CD4-positive, alpha-beta memory T cell (primary cell): ENCODE measurements around the gene TMEM178B. TPM values are rescaled to one million over a fixed set of nuclear protein-coding genes. Genes with fewer than 3 reads are reported as not detected.

ENCODE experiments used
- CTCF ChIA-PET: fragments of 350-600 bp; sonication (Branson Sonifier 250); formaldehyde crosslinking; loops from one replicate; lab custom pipeline; 2021; ENCODE audit warnings: inconsistent platforms; ENCODE audit not compliant: partially characterized antibody; lab: Charles Lee
- POLR2A ChIA-PET: fragments of 350-600 bp; sonication (Branson Sonifier 250); formaldehyde crosslinking; loops from one replicate; lab custom pipeline; 2021; ENCODE audit not compliant: partially characterized antibody; lab: Charles Lee
- DNase-seq, 5 donors: peaks; one replicate each; pipeline versions ENCODE4 v3.0.0 to v3.0.0-alpha.2; 2020 to 2022; ENCODE audit warnings: mixed read lengths in 1 of 5
- H3K27ac ChIP-seq: one replicate; pipeline ENCODE4 v1.7.0; 2013; ENCODE audit warnings: low read depth, low read length
- H3K27me3 ChIP-seq: 2 replicates; pipeline ENCODE4 v1.7.0; 2013; ENCODE audit warnings: mild to moderate bottlenecking, low read length, moderate library complexity; ENCODE audit not compliant: insufficient read depth
- H3K36me3 ChIP-seq: 2 replicates; pipeline ENCODE4 v1.7.0; 2013; ENCODE audit warnings: mild to moderate bottlenecking, low read length, moderate library complexity; ENCODE audit not compliant: insufficient read depth
- H3K4me1 ChIP-seq: 2 replicates; pipeline ENCODE4 v1.7.0; 2013; ENCODE audit warnings: mild to moderate bottlenecking, low read length, moderate library complexity; ENCODE audit not compliant: insufficient read depth
- H3K4me3 ChIP-seq, 2 donors: one replicate each; pipeline ENCODE4 v1.7.0; 2013; ENCODE audit warnings: low read length in 2 of 2, mild to moderate bottlenecking in 1 of 2
- H3K9me3 ChIP-seq, 2 donors: one replicate each; pipeline ENCODE4 v1.7.0; 2013; ENCODE audit warnings: low read length in 2 of 2, control low read depth in 1 of 2; ENCODE audit not compliant: control insufficient read depth in 1 of 2
- H3K27ac Mint-ChIP-seq, 7 donors: one replicate each; pipeline ENCODE4 v1.8.0; 2020 to 2021; ENCODE audit warnings: mixed read lengths in 7 of 7, mild to moderate bottlenecking in 6 of 7, inconsistent platforms in 3 of 7, moderate library complexity in 3 of 7
- H3K27me3 Mint-ChIP-seq, 2 donors: one replicate each; pipeline ENCODE4 v1.8.0; 2020 to 2021; ENCODE audit warnings: mixed read lengths in 2 of 2
- H3K36me3 Mint-ChIP-seq, 2 donors: one replicate each; pipeline ENCODE4 v1.8.0; 2020 to 2021; ENCODE audit warnings: mixed read lengths in 2 of 2, inconsistent platforms in 1 of 2, mild to moderate bottlenecking in 1 of 2
- H3K4me1 Mint-ChIP-seq, 4 donors: one replicate each; pipeline ENCODE4 v1.8.0; 2020 to 2021; ENCODE audit warnings: mixed read lengths in 4 of 4, mild to moderate bottlenecking in 1 of 4
- H3K4me3 Mint-ChIP-seq, 8 donors: one replicate each; pipeline ENCODE4 v1.8.0; 2020 to 2021; ENCODE audit warnings: mixed read lengths in 8 of 8, mild to moderate bottlenecking in 7 of 8, moderate library complexity in 6 of 8, inconsistent platforms in 3 of 8
- H3K9me3 Mint-ChIP-seq, 8 donors: one replicate each; pipeline ENCODE4 v1.8.0; 2020 to 2021; ENCODE audit warnings: mixed read lengths in 8 of 8, mild to moderate bottlenecking in 5 of 8, inconsistent platforms in 3 of 8, moderate library complexity in 1 of 8
- intact Hi-C: fragments of 100-400 bp; cut with micrococcal nuclease; formaldehyde crosslinking; loops from one replicate; pipeline ENCODE4 v1.15.1; 2023
- polyA plus RNA-seq, 2 donors: library from polyadenylated mRNA; unstranded; fragments of 300-500 nt; fragmentation: Illumina TruSeq; gene quantifications; one replicate each; pipeline ENCODE4 v1.2.3, GENCODE V29; 2021
- total RNA-seq, 2 experiments: library from RNA; stranded (reverse); gene quantifications; one replicate each; pipeline ENCODE4 v1.2.3, GENCODE V29; 2021

The TMEM178B gene
- total and polyA plus RNA-seq, 4 experiments from 2014 or later, result 0.20 to 0.89 (median 0.49) TPM

DNA sequence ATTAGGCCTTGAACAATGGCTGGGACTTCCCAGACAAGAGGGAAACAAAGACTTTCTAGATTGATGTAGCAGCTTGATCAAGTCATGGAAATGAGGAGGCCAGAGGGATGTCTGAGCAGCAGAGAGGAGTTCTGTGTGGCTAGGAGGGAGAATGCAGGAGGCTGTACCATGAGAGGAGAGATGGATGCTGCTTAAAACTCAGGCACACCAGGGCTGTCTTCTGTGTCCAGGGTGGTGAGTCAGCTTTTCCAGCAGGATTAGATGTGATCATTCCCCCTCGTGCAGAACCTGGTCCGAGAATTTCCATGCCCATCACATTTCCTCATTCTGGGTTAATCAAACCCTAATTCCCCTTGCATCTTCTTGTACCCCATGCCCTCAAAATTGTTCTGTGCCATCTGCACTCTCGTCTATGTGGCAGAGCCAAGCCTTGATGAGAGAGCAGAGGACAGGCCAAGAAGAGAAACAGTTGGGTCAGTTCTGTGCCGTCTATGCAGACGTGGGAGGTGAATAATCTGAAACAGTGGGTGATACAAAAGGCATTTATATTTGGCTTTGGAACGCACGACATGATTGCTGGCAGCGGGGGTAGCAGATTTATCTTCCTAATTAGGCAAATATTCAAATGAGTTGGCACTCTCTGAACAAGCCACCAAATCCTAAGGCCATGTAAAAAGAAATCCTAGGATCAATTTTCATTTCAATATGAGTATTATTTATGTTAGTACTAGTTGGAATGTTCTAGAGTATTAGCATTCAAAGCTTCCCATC lies 160.7 kb downstream of the TMEM178B start:
- H3K4me3 Mint-ChIP-seq, result no peak overlapping the region
- ChIA-PET CTCF (no interaction called here), POLR2A (no interaction called here)
- no peaks in the 10 kb centered on the region for H3K36me3 ChIP-seq
- H3K27me3 Mint-ChIP-seq, result peaks cover 5 to 6% of the 10 kb centered on the region in 2 donors
- H3K4me1 Mint-ChIP-seq, result no peaks in the 10 kb centered on the region
- no peak overlapping the region for H3K27ac ChIP-seq
- no peak overlapping the region for H3K4me3 ChIP-seq
- no peaks in the 10 kb centered on the region for H3K4me1 ChIP-seq
- H3K27me3 ChIP-seq, result no peaks in the 10 kb centered on the region
- H3K9me3 ChIP-seq, result no peaks in the 10 kb centered on the region
- intact Hi-C loops, result no loop called here
- no peak overlapping the region for H3K27ac Mint-ChIP-seq
- H3K36me3 Mint-ChIP-seq, result no peaks in the 10 kb centered on the region
- no peak for DNase-seq
- H3K9me3 Mint-ChIP-seq, result no peaks in the 10 kb centered on the region

DNA sequence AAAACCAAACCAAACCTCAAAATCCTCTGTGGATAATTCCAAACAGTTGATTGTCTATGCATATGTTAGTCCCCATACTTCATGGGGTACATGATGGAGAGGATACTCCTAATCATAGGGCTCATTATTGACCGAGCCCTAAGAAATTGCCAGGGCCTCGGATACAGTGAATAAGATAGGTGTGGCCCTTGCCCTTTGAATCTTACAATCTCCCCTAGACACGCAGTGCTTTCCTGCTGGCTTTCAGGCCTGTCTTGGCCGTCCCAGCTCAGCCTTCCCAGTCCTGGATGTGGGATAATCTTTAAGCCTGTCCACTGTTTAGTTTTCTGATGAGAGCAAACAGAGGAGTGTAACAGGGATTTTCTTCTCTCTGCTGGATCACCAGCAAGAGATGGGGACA lies 161.8 kb downstream of the TMEM178B start:
- Histone ChIP-seq H3K4me3 (no peak overlapping the region), H3K4me1 (no peaks in the 10 kb centered on the region), H3K36me3 (no peaks in the 10 kb centered on the region), H3K9me3 (no peaks in the 10 kb centered on the region), H3K27me3 (no peaks in the 10 kb centered on the region), H3K27ac (no peak overlapping the region)
- H3K27me3 Mint-ChIP-seq, result peaks cover 5 to 6% of the 10 kb centered on the region in 2 donors
- CTCF ChIA-PET, result no interaction called here
- no peak overlapping the region for H3K27ac Mint-ChIP-seq
- no peaks in the 10 kb centered on the region for H3K4me1 Mint-ChIP-seq
- intact Hi-C loops, result no loop called here
- H3K9me3 Mint-ChIP-seq, result no peaks in the 10 kb centered on the region
- POLR2A ChIA-PET, result no interaction called here
- H3K36me3 Mint-ChIP-seq, result no peaks in the 10 kb centered on the region
- no peak overlapping the region for H3K4me3 Mint-ChIP-seq
- DNase-seq, result no peak

DNA sequence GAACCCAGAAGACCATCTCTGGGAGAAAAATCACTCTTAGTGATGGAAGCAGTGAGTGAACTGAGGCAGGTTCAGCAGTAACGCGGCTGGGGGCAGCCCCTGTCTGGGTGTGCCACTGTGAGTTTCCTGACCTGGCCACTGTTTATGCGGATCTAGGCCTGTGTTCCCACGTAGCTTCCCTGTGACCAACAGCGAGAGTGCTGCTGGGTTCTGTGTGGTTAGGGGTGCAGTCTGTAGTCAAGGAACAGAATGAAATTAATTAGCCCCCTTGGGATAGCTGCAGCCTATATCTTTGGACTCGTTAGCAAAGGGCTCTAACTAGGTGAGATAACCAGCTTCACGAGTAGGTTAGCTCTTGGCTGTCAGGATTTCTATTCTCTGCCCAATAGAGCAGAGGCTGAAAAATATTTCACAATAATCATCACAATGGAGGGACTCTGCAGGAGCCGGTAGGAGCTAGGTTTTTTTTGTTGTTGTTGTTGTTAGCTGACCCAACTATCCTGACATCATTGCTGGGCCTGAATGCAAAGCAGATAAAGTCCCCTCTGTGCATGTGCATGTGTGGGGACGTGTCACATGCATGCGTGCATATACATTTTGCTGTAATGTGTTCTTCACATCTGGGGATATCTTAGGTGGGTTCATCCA lies 164.9 kb downstream of the TMEM178B start:
- H3K36me3 Mint-ChIP-seq, result no peaks in the 10 kb centered on the region
- no peaks in the 10 kb centered on the region for H3K9me3 ChIP-seq

DNA sequence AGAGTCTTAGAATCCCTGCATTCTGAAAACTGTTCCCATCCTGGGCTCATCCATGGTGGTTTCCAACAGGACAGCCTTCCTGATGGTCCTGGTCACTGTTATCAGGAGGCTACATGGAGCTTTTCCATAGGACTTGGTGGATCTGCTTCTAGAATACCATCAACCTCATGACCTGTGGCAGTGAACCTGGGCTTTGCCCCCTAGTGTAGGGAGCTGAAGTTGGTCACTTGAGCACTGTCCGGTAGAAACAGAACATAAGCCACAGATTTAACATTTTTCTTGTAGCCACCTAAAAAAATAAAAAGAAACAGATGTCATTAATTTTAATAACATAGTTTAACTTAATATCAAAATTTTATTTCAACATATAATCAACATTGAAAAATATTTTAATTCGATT lies 165.8 kb downstream of the TMEM178B start:
- Mint-ChIP-seq H3K27me3 (no peaks in the 10 kb centered on the region), H3K36me3 (no peaks in the 10 kb centered on the region), H3K4me3 (no peak overlapping the region), H3K27ac (no peak overlapping the region), H3K9me3 (no peaks in the 10 kb centered on the region), H3K4me1 (no peaks in the 10 kb centered on the region)
- intact Hi-C loops, result no loop called here
- Histone ChIP-seq H3K4me1 (no peaks in the 10 kb centered on the region), H3K27ac (no peak overlapping the region), H3K27me3 (no peaks in the 10 kb centered on the region), H3K4me3 (no peak overlapping the region), H3K36me3 (no peaks in the 10 kb centered on the region), H3K9me3 (no peaks in the 10 kb centered on the region)
- POLR2A ChIA-PET, result no interaction called here
- DNase-seq, result no peak
- CTCF ChIA-PET, result no interaction called here

More for the DNA sequence above, 164.9 kb downstream of the TMEM178B start:
- H3K27me3 ChIP-seq, result no peaks in the 10 kb centered on the region
- ChIA-PET CTCF (no interaction called here), POLR2A (no interaction called here)
- DNase-seq, result no peak
- H3K36me3 ChIP-seq, result no peaks in the 10 kb centered on the region
- Mint-ChIP-seq H3K27ac (no peak overlapping the region), H3K4me3 (no peak overlapping the region), H3K27me3 (peaks cover 0 to 5% of the 10 kb centered on the region in 2 donors), H3K4me1 (no peaks in the 10 kb centered on the region), H3K9me3 (no peaks in the 10 kb centered on the region)
- no peak overlapping the region for H3K4me3 ChIP-seq
- H3K4me1 ChIP-seq, result no peaks in the 10 kb centered on the region
- intact Hi-C loops, result no loop called here
- H3K27ac ChIP-seq, result no peak overlapping the region

DNA sequence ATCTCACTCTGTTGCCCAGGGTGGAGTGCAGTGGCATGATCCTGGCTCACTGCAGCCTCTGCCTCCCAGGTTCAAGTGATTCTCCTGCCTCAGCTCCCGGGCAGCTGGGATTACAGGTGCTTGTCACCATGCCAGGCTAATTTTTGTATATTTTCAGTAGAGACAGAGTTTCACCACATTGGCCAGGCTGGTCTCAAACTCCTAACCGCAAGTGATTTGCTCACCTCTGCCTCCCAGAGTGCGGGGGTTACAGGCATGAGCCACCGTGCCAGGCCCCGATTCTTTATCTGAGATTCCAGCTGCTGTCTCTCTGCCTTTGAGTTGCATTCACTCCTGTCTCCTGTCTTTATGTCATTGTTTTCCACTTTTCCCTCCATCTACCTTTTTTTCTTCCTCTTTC lies 168.7 kb downstream of the TMEM178B start:
- Histone ChIP-seq H3K27me3 (no peaks in the 10 kb centered on the region), H3K9me3 (no peaks in the 10 kb centered on the region), H3K4me3 (no peak overlapping the region), H3K36me3 (no peaks in the 10 kb centered on the region), H3K27ac (no peak overlapping the region), H3K4me1 (no peaks in the 10 kb centered on the region)
- ChIA-PET CTCF (no interaction called here), POLR2A (no interaction called here)
- Mint-ChIP-seq H3K9me3 (no peaks in the 10 kb centered on the region), H3K27ac (no peak overlapping the region), H3K36me3 (no peaks in the 10 kb centered on the region), H3K4me1 (no peaks in the 10 kb centered on the region), H3K27me3 (no peaks in the 10 kb centered on the region), H3K4me3 (no peak overlapping the region)
- intact Hi-C loops, result no loop called here
- no peak for DNase-seq

DNA sequence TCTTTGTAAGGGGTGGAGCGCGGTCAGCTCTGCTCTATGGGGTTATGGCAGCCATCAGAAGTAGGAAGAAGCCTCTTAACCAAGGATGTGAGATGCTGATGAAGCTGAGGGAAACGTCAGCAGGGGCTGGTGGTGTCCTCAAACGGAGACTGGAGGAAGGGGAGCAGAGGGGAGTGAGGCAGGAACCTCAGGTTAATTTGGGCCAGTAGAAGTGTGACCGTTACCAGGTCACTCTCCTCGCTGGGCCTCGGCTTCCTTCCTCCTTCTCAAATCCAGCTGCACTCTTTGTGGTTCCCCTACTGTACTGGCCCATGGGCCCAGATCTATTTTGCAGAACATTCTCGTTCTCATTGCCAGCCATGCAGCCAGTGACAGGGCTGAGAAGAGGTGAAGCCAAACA lies 169.5 kb downstream of the TMEM178B start:
- ChIA-PET CTCF (no interaction called here), POLR2A (no interaction called here)
- Mint-ChIP-seq H3K36me3 (no peaks in the 10 kb centered on the region), H3K4me3 (no peak overlapping the region), H3K27ac (no peak overlapping the region), H3K27me3 (no peaks in the 10 kb centered on the region), H3K4me1 (no peaks in the 10 kb centered on the region), H3K9me3 (no peaks in the 10 kb centered on the region)
- Histone ChIP-seq H3K9me3 (no peaks in the 10 kb centered on the region), H3K4me3 (no peak overlapping the region), H3K4me1 (no peaks in the 10 kb centered on the region), H3K36me3 (no peaks in the 10 kb centered on the region), H3K27me3 (no peaks in the 10 kb centered on the region), H3K27ac (no peak overlapping the region)
- no peak for DNase-seq
- intact Hi-C loops, result no loop called here

DNA sequence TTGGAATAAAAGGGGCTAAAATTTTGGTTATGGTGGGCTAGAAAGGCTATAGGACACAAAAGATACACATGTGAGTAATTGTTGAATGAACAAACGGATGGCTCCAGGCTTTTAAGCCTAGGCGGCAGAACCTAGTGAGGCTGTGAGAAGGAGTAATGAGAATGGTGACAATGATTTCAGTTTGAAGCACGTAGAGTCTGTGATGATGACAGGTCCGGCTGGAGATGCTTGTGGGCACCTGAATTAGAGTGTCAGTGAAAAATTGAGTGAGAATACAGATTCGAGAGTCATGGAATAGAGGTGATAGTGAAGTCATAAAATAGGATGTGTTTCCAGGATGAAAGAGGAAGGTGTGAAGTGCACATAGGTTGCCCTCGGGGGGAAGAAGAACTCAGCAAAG lies 170.6 kb downstream of the TMEM178B start:
- intact Hi-C loops, result no loop called here
- Histone ChIP-seq H3K36me3 (no peaks in the 10 kb centered on the region), H3K9me3 (no peaks in the 10 kb centered on the region), H3K4me3 (no peak overlapping the region), H3K27ac (no peak overlapping the region), H3K4me1 (no peaks in the 10 kb centered on the region), H3K27me3 (no peaks in the 10 kb centered on the region)
- H3K27me3 Mint-ChIP-seq, result no peaks in the 10 kb centered on the region
- no peak overlapping the region for H3K27ac Mint-ChIP-seq
- no peak overlapping the region for H3K4me3 Mint-ChIP-seq
- peaks cover 0 to 5% (median 0%) of the 10 kb centered on the region in 8 donors for H3K9me3 Mint-ChIP-seq
- POLR2A ChIA-PET, result no interaction called here
- no peak for DNase-seq
- H3K4me1 Mint-ChIP-seq, result no peaks in the 10 kb centered on the region
- CTCF ChIA-PET, result no interaction called here
- no peaks in the 10 kb centered on the region for H3K36me3 Mint-ChIP-seq
